Measurements from ENCODE around the gene GLYATL1.
A peak's percentile ranks its signal among the peaks of the same experiment; 100 is the strongest.

GLYATL1 gene

GRCh38 chr11:58927393-58928106, 11.7 kb upstream of the GLYATL1 start:
- no peak for DNase-seq

- no peak for DNase-seq
These were observed 11.2 kb upstream of the GLYATL1 start for GRCh38 chr11:58928107-58928499.

GRCh38 chr11:58928691-58929090, 10.6 kb upstream of the GLYATL1 start:
- DNase-seq: no peak

- DNase-seq: no peak
These were observed 8.4 kb upstream of the GLYATL1 start for GRCh38 chr11:58930926-58931325.

GRCh38 chr11:58933661-58934060, 5.6 kb upstream of the GLYATL1 start:
- DNase-seq: no peak

- DNase-seq: no peak
These were observed 4.3 kb upstream of the GLYATL1 start for GRCh38 chr11:58934945-58935513.

GRCh38 chr11:58938398-58938797, 890 bp upstream of the GLYATL1 start:
- DNase-seq: no peak

- no peak for DNase-seq
These were observed 740 bp downstream of the GLYATL1 start for GRCh38 chr11:58940028-58940427.

- DNase-seq: no peak
These were observed 2.5 kb downstream of the GLYATL1 start for GRCh38 chr11:58941838-58942237.

GRCh38 chr11:58945663-58946062, 6.4 kb downstream of the GLYATL1 start:
- no peak for DNase-seq

- no peak for DNase-seq
These were observed 9.9 kb downstream of the GLYATL1 start for GRCh38 chr11:58949184-58949583.

- DNase-seq: no peak
These were observed 18.6 kb downstream of the GLYATL1 start for GRCh38 chr11:58957922-58958321.

- DNase-seq: peak; percentile 4
These were observed 19.2 kb downstream of the GLYATL1 start for GRCh38 chr11:58958500-58958899.

GRCh38 chr11:58963551-58964104, 24.3 kb downstream of the GLYATL1 start:
- DNase-seq: no peak

- DNase-seq: no peak
These were observed 26.1 kb downstream of the GLYATL1 start for GRCh38 chr11:58965246-58965985.

- no peak for DNase-seq
These were observed 29.0 kb downstream of the GLYATL1 start for GRCh38 chr11:58968251-58968711.

- no peak for DNase-seq
These were observed 38.2 kb downstream of the GLYATL1 start for GRCh38 chr11:58977470-58977869.

GRCh38 chr11:58979222-58979621, 39.9 kb downstream of the GLYATL1 start:
- no peak for DNase-seq

- no peak for DNase-seq
These were observed 41.0 kb downstream of the GLYATL1 start for GRCh38 chr11:58980159-58980843.

- no peak for DNase-seq
These were observed 53.2 kb downstream of the GLYATL1 start for GRCh38 chr11:58992489-58992888.

- no peak for DNase-seq
These were observed 54.9 kb downstream of the GLYATL1 start for GRCh38 chr11:58994171-58994570.

- DNase-seq: no peak
These were observed 59.4 kb downstream of the GLYATL1 start for GRCh38 chr11:58998480-58999290.
